SJSA1 (cell line): ENCODE data around the gene DMRT1. TPM values are rescaled to one million over a fixed set of nuclear protein-coding genes. Genes with fewer than 3 reads are reported as not detected.

ENCODE experiments used
- DNase-seq, 2 experiments: peaks; one replicate each; pipeline ENCODE4 v3.0.0-alpha.2; 2015 to 2020; ENCODE audit warnings: low spot score in 2 of 2, low read depth in 1 of 2
- H3K27ac ChIP-seq: fragments of 250-450 bp; sonication (Bioruptor Pico); 2 replicates; pipeline ENCODE4 v1.5.1; 2020; ENCODE audit warnings: mild to moderate bottlenecking, moderate library complexity
- H3K27me3 ChIP-seq: fragments of 250-450 bp; sonication (Bioruptor Pico); replicated peaks from 2 replicates; pipeline ENCODE4 v1.5.1; 2020; ENCODE audit warnings: mild to moderate bottlenecking, moderate library complexity
- H3K36me3 ChIP-seq: fragments of 250-450 bp; sonication (Bioruptor Pico); 2 replicates; pipeline ENCODE4 v1.5.1; 2020; ENCODE audit warnings: mild to moderate bottlenecking
- H3K4me1 ChIP-seq: fragments of 250-450 bp; sonication (Bioruptor Pico); replicated peaks from 2 replicates; pipeline ENCODE4 v1.6.1; 2021; ENCODE audit warnings: mild to moderate bottlenecking
- H3K4me3 ChIP-seq: fragments of 250-450 bp; sonication (Bioruptor Pico); 2 replicates; pipeline ENCODE4 v1.5.1; 2020; ENCODE audit warnings: mild to moderate bottlenecking
- H3K9me3 ChIP-seq: fragments of 250-450 bp; sonication (Bioruptor Pico); replicated peaks from 2 replicates; pipeline ENCODE4 v1.5.1; 2020; ENCODE audit warnings: mild to moderate bottlenecking
- total RNA-seq: library from RNA; depleted of rRNA; stranded (reverse); fragments of >200 nt; shearing (Covaris generic); gene quantifications from 2 replicates; pipeline ENCODE4 v1.2.3, GENCODE V29; 2014

DMRT1 gene
- total RNA-seq, 1 experiment from 2014 or later, result not detected

GRCh38 chr9:959914-960313 is 118.4 kb downstream of the DMRT1 start:
- DNase-seq, result no peak
- Histone ChIP-seq H3K4me1 (no peaks in the 10 kb centered on the region), H3K4me3 (no peak overlapping the region), H3K36me3 (no peaks in the 10 kb centered on the region), H3K27me3 (no peaks in the 10 kb centered on the region), H3K27ac (no peak overlapping the region), H3K9me3 (no peaks in the 10 kb centered on the region)

GRCh38 chr9:962023-962422 is 120.5 kb downstream of the DMRT1 start:
- DNase-seq, result no peak
- no peaks in the 10 kb centered on the region for H3K4me1 ChIP-seq
- H3K9me3 ChIP-seq, result no peaks in the 10 kb centered on the region
- H3K4me3 ChIP-seq, result no peak overlapping the region
- no peaks in the 10 kb centered on the region for H3K36me3 ChIP-seq
- H3K27ac ChIP-seq, result no peak overlapping the region
- no peaks in the 10 kb centered on the region for H3K27me3 ChIP-seq

GRCh38 chr9:965497-965896 is 124.0 kb downstream of the DMRT1 start:
- no peaks in the 10 kb centered on the region for H3K4me1 ChIP-seq
- no peak for DNase-seq
- H3K9me3 ChIP-seq, result no peaks in the 10 kb centered on the region
- no peaks in the 10 kb centered on the region for H3K27me3 ChIP-seq
- H3K36me3 ChIP-seq, result no peaks in the 10 kb centered on the region
- no peak overlapping the region for H3K4me3 ChIP-seq
- H3K27ac ChIP-seq, result no peak overlapping the region

- no peaks in the 10 kb centered on the region for H3K27me3 ChIP-seq
- H3K9me3 ChIP-seq, result no peaks in the 10 kb centered on the region
- H3K4me1 ChIP-seq, result no peaks in the 10 kb centered on the region
- no peak overlapping the region for H3K27ac ChIP-seq
- no peaks in the 10 kb centered on the region for H3K36me3 ChIP-seq
- no peak overlapping the region for H3K4me3 ChIP-seq
- DNase-seq, result no peak
These were observed 125.4 kb downstream of the DMRT1 start for GRCh38 chr9:966870-967269.

- Histone ChIP-seq H3K27ac (no peak overlapping the region), H3K4me3 (no peak overlapping the region), H3K27me3 (no peaks in the 10 kb centered on the region), H3K4me1 (no peaks in the 10 kb centered on the region), H3K36me3 (no peaks in the 10 kb centered on the region), H3K9me3 (no peaks in the 10 kb centered on the region)
- DNase-seq, result no peak
These were observed 125.9 kb downstream of the DMRT1 start for GRCh38 chr9:967436-967835.

GRCh38 chr9:967903-968641 is 126.6 kb downstream of the DMRT1 start:
- Histone ChIP-seq H3K9me3 (no peaks in the 10 kb centered on the region), H3K36me3 (no peaks in the 10 kb centered on the region), H3K4me1 (no peaks in the 10 kb centered on the region), H3K4me3 (no peak overlapping the region), H3K27ac (no peak overlapping the region), H3K27me3 (no peaks in the 10 kb centered on the region)
- no peak for DNase-seq

- Histone ChIP-seq H3K4me3 (no peak overlapping the region), H3K9me3 (no peaks in the 10 kb centered on the region), H3K36me3 (no peaks in the 10 kb centered on the region), H3K27me3 (no peaks in the 10 kb centered on the region), H3K27ac (no peak overlapping the region), H3K4me1 (no peaks in the 10 kb centered on the region)
- no peak for DNase-seq
These were observed 128.0 kb downstream of the DMRT1 start for GRCh38 chr9:969310-970150.

GRCh38 chr9:970151-970996 is 128.9 kb downstream of the DMRT1 start:
- no peak for DNase-seq
- Histone ChIP-seq H3K4me3 (no peak overlapping the region), H3K27me3 (no peaks in the 10 kb centered on the region), H3K27ac (no peak overlapping the region), H3K36me3 (no peaks in the 10 kb centered on the region), H3K9me3 (no peaks in the 10 kb centered on the region), H3K4me1 (no peaks in the 10 kb centered on the region)

- Histone ChIP-seq H3K36me3 (no peaks in the 10 kb centered on the region), H3K27me3 (no peaks in the 10 kb centered on the region; the same call in 1 of the 2 replicates), H3K27ac (no peak overlapping the region), H3K9me3 (no peaks in the 10 kb centered on the region), H3K4me1 (no peaks in the 10 kb centered on the region), H3K4me3 (no peak overlapping the region)
- DNase-seq, result no peak
These were observed 130.5 kb downstream of the DMRT1 start for GRCh38 chr9:971901-972500.

GRCh38 chr9:972501-973294 is 131.2 kb downstream of the DMRT1 start:
- Histone ChIP-seq H3K27ac (no peak overlapping the region), H3K27me3 (no peaks in the 10 kb centered on the region; the same call in 1 of the 2 replicates), H3K4me1 (no peaks in the 10 kb centered on the region), H3K4me3 (no peak overlapping the region), H3K36me3 (no peaks in the 10 kb centered on the region), H3K9me3 (no peaks in the 10 kb centered on the region)
- no peak for DNase-seq

GRCh38 chr9:973295-973834 is 131.9 kb downstream of the DMRT1 start:
- Histone ChIP-seq H3K36me3 (no peaks in the 10 kb centered on the region), H3K27ac (no peak overlapping the region), H3K4me1 (no peaks in the 10 kb centered on the region), H3K9me3 (no peaks in the 10 kb centered on the region), H3K27me3 (no peaks in the 10 kb centered on the region; the same call in 1 of the 2 replicates), H3K4me3 (no peak overlapping the region)
- no peak for DNase-seq

GRCh38 chr9:974031-974995 is 132.8 kb downstream of the DMRT1 start:
- Histone ChIP-seq H3K36me3 (no peaks in the 10 kb centered on the region), H3K27me3 (no peaks in the 10 kb centered on the region; the same call in 1 of the 2 replicates), H3K9me3 (no peaks in the 10 kb centered on the region), H3K4me3 (no peak overlapping the region), H3K4me1 (no peaks in the 10 kb centered on the region), H3K27ac (no peak overlapping the region)
- no peak for DNase-seq
